SJSA1 (cell line): ENCODE data around the gene STXBP1. TPM values are rescaled to one million over a fixed set of nuclear protein-coding genes. Genes with fewer than 3 reads are reported as not detected.

ENCODE experiments used
- DNase-seq, 2 experiments: peaks; one replicate each; pipeline ENCODE4 v3.0.0-alpha.2; 2015 to 2020; ENCODE audit warnings: low spot score in 2 of 2, low read depth in 1 of 2
- H3K27ac ChIP-seq: fragments of 250-450 bp; sonication (Bioruptor Pico); 2 replicates; pipeline ENCODE4 v1.5.1; 2020; ENCODE audit warnings: mild to moderate bottlenecking, moderate library complexity
- H3K27me3 ChIP-seq: fragments of 250-450 bp; sonication (Bioruptor Pico); replicated peaks from 2 replicates; pipeline ENCODE4 v1.5.1; 2020; ENCODE audit warnings: mild to moderate bottlenecking, moderate library complexity
- H3K36me3 ChIP-seq: fragments of 250-450 bp; sonication (Bioruptor Pico); 2 replicates; pipeline ENCODE4 v1.5.1; 2020; ENCODE audit warnings: mild to moderate bottlenecking
- H3K4me1 ChIP-seq: fragments of 250-450 bp; sonication (Bioruptor Pico); replicated peaks from 2 replicates; pipeline ENCODE4 v1.6.1; 2021; ENCODE audit warnings: mild to moderate bottlenecking
- H3K4me3 ChIP-seq: fragments of 250-450 bp; sonication (Bioruptor Pico); 2 replicates; pipeline ENCODE4 v1.5.1; 2020; ENCODE audit warnings: mild to moderate bottlenecking
- H3K9me3 ChIP-seq: fragments of 250-450 bp; sonication (Bioruptor Pico); replicated peaks from 2 replicates; pipeline ENCODE4 v1.5.1; 2020; ENCODE audit warnings: mild to moderate bottlenecking
- total RNA-seq: library from RNA; depleted of rRNA; stranded (reverse); fragments of >200 nt; shearing (Covaris generic); gene quantifications from 2 replicates; pipeline ENCODE4 v1.2.3, GENCODE V29; 2014

The STXBP1 gene
- total RNA-seq, 1 experiment from 2014 or later = 18.4 TPM

- Histone ChIP-seq H3K4me1 (peaks cover 60% of the 10 kb centered on the region), H3K27me3 (no peaks in the 10 kb centered on the region), H3K27ac (peak overlapping the region; percentile 70), H3K36me3 (peaks cover 29% of the 10 kb centered on the region), H3K4me3 (no peak overlapping the region), H3K9me3 (no peaks in the 10 kb centered on the region)
- DNase-seq = peak; percentile 94 to 97
Observed at GRCh38 chr9:127730799-127731410, 118.8 kb downstream of the STXBP1 start.

- no peak for DNase-seq
- Histone ChIP-seq H3K4me3 (no peak overlapping the region), H3K9me3 (no peaks in the 10 kb centered on the region), H3K27me3 (no peaks in the 10 kb centered on the region), H3K27ac (peak overlapping the region; percentile 70), H3K4me1 (peaks cover 60% of the 10 kb centered on the region), H3K36me3 (peaks cover 29% of the 10 kb centered on the region)
Observed at GRCh38 chr9:127731938-127732337, 119.9 kb downstream of the STXBP1 start.

- Histone ChIP-seq H3K36me3 (peaks cover 29% of the 10 kb centered on the region), H3K4me1 (peaks cover 60% of the 10 kb centered on the region), H3K9me3 (no peaks in the 10 kb centered on the region), H3K4me3 (no peak overlapping the region), H3K27me3 (no peaks in the 10 kb centered on the region), H3K27ac (peak overlapping the region; percentile 70)
- DNase-seq = no peak
Observed at GRCh38 chr9:127732444-127732843, 120.4 kb downstream of the STXBP1 start.

- Histone ChIP-seq H3K4me3 (no peak overlapping the region), H3K27me3 (no peaks in the 10 kb centered on the region), H3K4me1 (peaks cover 60% of the 10 kb centered on the region), H3K36me3 (peaks cover 29% of the 10 kb centered on the region), H3K9me3 (no peaks in the 10 kb centered on the region), H3K27ac (no peak overlapping the region)
- DNase-seq = no peak
Observed at GRCh38 chr9:127733614-127734013, 121.5 kb downstream of the STXBP1 start.

GRCh38 chr9:127734247-127734746 is 122.2 kb downstream of the STXBP1 start:
- Histone ChIP-seq H3K27ac (peak overlapping the region; percentile 92), H3K4me3 (peak overlapping the region; percentile 85), H3K27me3 (no peaks in the 10 kb centered on the region), H3K4me1 (peaks cover 59% of the 10 kb centered on the region), H3K36me3 (peaks cover 29% of the 10 kb centered on the region), H3K9me3 (no peaks in the 10 kb centered on the region)
- DNase-seq = no peak

- peak within 1 kb of the TSS; percentile 92 for H3K27ac ChIP-seq
- H3K4me3 ChIP-seq = peak within 1 kb of the TSS; percentile 85
- peaks cover 54% of the 10 kb centered on the region for H3K4me1 ChIP-seq
- peak; percentile 97 to 99 for DNase-seq
- peaks cover 27% of the 10 kb centered on the region for H3K36me3 ChIP-seq
- no peaks in the 10 kb centered on the region for H3K27me3 ChIP-seq
- H3K9me3 ChIP-seq = no peaks in the 10 kb centered on the region
Observed at GRCh38 chr9:127734747-127735529, 122.9 kb downstream of the STXBP1 start, which contains the start of gene TOR2A. Gene TOR2A (minus strand): TSS chr9:127735294. CDS start chr9:127735270, 24 bp downstream.

GRCh38 chr9:127735530-127736185 is 123.6 kb downstream of the STXBP1 start:
- H3K4me3 ChIP-seq = peak overlapping the region; percentile 85
- no peak for DNase-seq
- no peaks in the 10 kb centered on the region for H3K9me3 ChIP-seq
- H3K4me1 ChIP-seq = peaks cover 53% of the 10 kb centered on the region
- H3K36me3 ChIP-seq = peaks cover 27% of the 10 kb centered on the region
- peak overlapping the region; percentile 92 for H3K27ac ChIP-seq
- no peaks in the 10 kb centered on the region for H3K27me3 ChIP-seq

GRCh38 chr9:127738666-127739065 is 126.6 kb downstream of the STXBP1 start:
- H3K27me3 ChIP-seq = no peaks in the 10 kb centered on the region
- H3K36me3 ChIP-seq = peaks cover 7% of the 10 kb centered on the region
- H3K27ac ChIP-seq = no peak overlapping the region
- H3K4me1 ChIP-seq = peaks cover 32% of the 10 kb centered on the region
- H3K4me3 ChIP-seq = no peak overlapping the region
- DNase-seq = no peak
- H3K9me3 ChIP-seq = no peaks in the 10 kb centered on the region

GRCh38 chr9:127739614-127740330 is 127.7 kb downstream of the STXBP1 start:
- no peaks in the 10 kb centered on the region for H3K36me3 ChIP-seq
- H3K4me1 ChIP-seq = peaks cover 21% of the 10 kb centered on the region
- H3K27me3 ChIP-seq = no peaks in the 10 kb centered on the region
- no peaks in the 10 kb centered on the region for H3K9me3 ChIP-seq
- DNase-seq = no peak
- no peak overlapping the region for H3K27ac ChIP-seq
- H3K4me3 ChIP-seq = no peak overlapping the region

- DNase-seq = no peak
- Histone ChIP-seq H3K36me3 (no peaks in the 10 kb centered on the region), H3K9me3 (no peaks in the 10 kb centered on the region), H3K27ac (no peak overlapping the region), H3K4me1 (peaks cover 13% of the 10 kb centered on the region), H3K27me3 (no peaks in the 10 kb centered on the region), H3K4me3 (no peak overlapping the region)
Observed at GRCh38 chr9:127741831-127742434, 129.9 kb downstream of the STXBP1 start.
